K562 (cell line): ENCODE data around the gene ELMO1. TPM values are rescaled to one million over a fixed set of nuclear protein-coding genes. Genes with fewer than 3 reads are reported as not detected.

Source experiments
- ATAC-seq: fragments of 200-7000 bp; cut with Tn5 transposase; 3 replicates; pipeline ENCODE4 v1.9.1; 2020; ENCODE audit warnings: moderate library complexity
- BruUV-seq: library from RNA; stranded (reverse); fragments of 400-500 nt; replicated peaks from 2 replicates; lab custom pipeline; 2021; lab: Mats Ljungman, UMichigan
- CTCF ChIA-PET: fragments of 300-600 bp; formaldehyde crosslinking; extraction: SDS; loops from one replicate; lab custom pipeline; 2021; ENCODE audit warnings: low intra/inter-chr PET ratio; lab: Yijun Ruan, JAX
- POLR2A ChIA-PET: fragments of 300-600, 350-650 bp; sonication (Branson Sonifier 250); formaldehyde crosslinking; extraction: SDS; loops from one replicate; lab custom pipeline; 2021; ENCODE audit warnings: antibody characterized with exemption, inconsistent platforms; lab: Yijun Ruan, JAX
- DNase-seq, 4 experiments: peaks; one replicate each; pipeline versions ENCODE4 v3.0.0 to v3.0.0-alpha.2; 2011 to 2018; ENCODE audit warnings: low spot score in 3 of 4, mixed read lengths in 3 of 4; ENCODE audit errors: extremely low read depth in 1 of 4
- FAIRE-seq: peaks from 2 replicates; lab custom pipeline; 2011; peaks lifted over from hg19 to GRCh38; lab: Jason Lieb, UNC
- H2AFZ ChIP-seq: 2 replicates; pipeline ENCODE4 v1.6.0; 2011; ENCODE audit warnings: low read depth, low read length, control low read depth, inconsistent platforms
- H3K27ac ChIP-seq: fragments of 200-600 bp; 3 replicates; pipeline ENCODE4 v1.8.0; 2011; ENCODE audit warnings: low read depth, mild to moderate bottlenecking, control low read depth, inconsistent platforms, low read length, moderate library complexity, mixed read lengths; ENCODE audit errors: extremely low read depth
- H3K27me3 ChIP-seq, 2 experiments: fragments of 300-600 bp in 1 of 2; 2 replicates in 1 of 2; 3 replicates in 1 of 2; pipeline versions ENCODE4 v1.6.0 to v1.8.0; 2011; ENCODE audit warnings: inconsistent platforms in 2 of 2, low read length in 2 of 2, mild to moderate bottlenecking in 1 of 2, mixed read lengths in 1 of 2, moderate library complexity in 1 of 2; ENCODE audit not compliant: control insufficient read depth in 2 of 2, insufficient read depth in 2 of 2
- H3K36me3 ChIP-seq: fragments of 300-600 bp; 3 replicates; pipeline ENCODE4 v1.8.0; 2011; ENCODE audit warnings: mild to moderate bottlenecking, low read length, inconsistent platforms; ENCODE audit not compliant: control insufficient read depth, insufficient read depth
- H3K4me1 ChIP-seq, 2 experiments: fragments of 200-600 bp in 1 of 2; replicated peaks in 1 of 2; 2 replicates in 1 of 2; 3 replicates in 1 of 2; pipeline versions ENCODE4 v1.5.1 to v1.8.0; 2011; ENCODE audit warnings: inconsistent platforms in 2 of 2, low read length in 2 of 2, mild to moderate bottlenecking in 1 of 2, mixed read lengths in 1 of 2, moderate library complexity in 1 of 2; ENCODE audit not compliant: control insufficient read depth in 2 of 2, insufficient read depth in 2 of 2
- H3K4me2 ChIP-seq: 2 replicates; pipeline ENCODE4 v1.6.1; 2011; ENCODE audit warnings: low read length, control low read depth, inconsistent platforms, mixed read lengths; ENCODE audit not compliant: insufficient read depth
- H3K4me3 ChIP-seq: fragments of 200-600 bp; sonication (generic), shearing (Covaris generic); 2 replicates; pipeline ENCODE4 v1.5.1; 2016; ENCODE audit warnings: control low read depth, inconsistent platforms
- H3K79me2 ChIP-seq: fragments of 200-600 bp; 3 replicates; pipeline ENCODE4 v1.8.0; 2011; ENCODE audit warnings: low read length, inconsistent platforms; ENCODE audit not compliant: control insufficient read depth, insufficient read depth
- H3K9ac ChIP-seq, 2 experiments: 2 replicates each; pipeline versions ENCODE4 v1.6.0 to v1.6.1; 2011; ENCODE audit warnings: low read depth in 2 of 2, low read length in 2 of 2, control low read depth in 1 of 2, inconsistent platforms in 1 of 2, mild to moderate bottlenecking in 1 of 2, mixed read lengths in 1 of 2; ENCODE audit not compliant: insufficient read depth in 1 of 2
- H3K9me1 ChIP-seq: one replicate; pipeline ENCODE4 v1.6.0; 2011; ENCODE audit warnings: inconsistent platforms, mild to moderate bottlenecking, low read length, moderate library complexity; ENCODE audit not compliant: control insufficient read depth, insufficient read depth
- H3K9me3 ChIP-seq: replicated peaks from 2 replicates; pipeline ENCODE4 v1.5.1; 2011; ENCODE audit warnings: low read depth, low read length, inconsistent platforms; ENCODE audit not compliant: control insufficient read depth, insufficient read depth
- H4K20me1 ChIP-seq: replicated peaks from 2 replicates; pipeline ENCODE4 v1.6.1; 2011; ENCODE audit warnings: low read length, inconsistent platforms, mixed read lengths; ENCODE audit not compliant: control insufficient read depth, insufficient read depth
- BHLHE40 ChIP-seq: IDR thresholded peaks from 2 replicates; pipeline ENCODE4 v1.6.1; 2011; ENCODE audit warnings: low read length, improper control_type of control experiment
- CBFA2T2 ChIP-seq: fragments of 450-650 bp; conservative IDR thresholded peaks from 2 replicates; pipeline ENCODE4 v1.6.1; 2017; ENCODE audit warnings: mild to moderate bottlenecking
- CREB1 ChIP-seq, 2 experiments: sonication (generic) in 1 of 2; formaldehyde crosslinking in 1 of 2; IDR thresholded peaks; 2 replicates each; pipeline versions ENCODE4 v1.6.1 to v1.8.0; 2012 to 2022; ENCODE audit warnings: inconsistent platforms in 1 of 2, mild to moderate bottlenecking in 1 of 2, missing genetic modification reagents in 1 of 2, moderate library complexity in 1 of 2
- HCFC1 ChIP-seq: IDR thresholded peaks from 2 replicates; pipeline ENCODE4 v1.6.1; 2012; ENCODE audit warnings: low read depth, low read length, improper control_type of control experiment
- KAT8 ChIP-seq: fragments of 450-650 bp; IDR thresholded peaks from 2 replicates; pipeline ENCODE4 v1.6.1; 2016; ENCODE audit warnings: low read depth, mild to moderate bottlenecking
- POLR2H ChIP-seq: IDR thresholded peaks from 2 replicates; pipeline ENCODE4 v1.6.1; 2016; ENCODE audit warnings: missing genetic modification characterization, low read depth, mild to moderate bottlenecking, control low read depth, missing compliant biosample characterization, moderate library complexity
- PYGO2 ChIP-seq: fragments of 450-650 bp; IDR thresholded peaks from 2 replicates; pipeline ENCODE4 v1.6.1; 2016; ENCODE audit warnings: mild to moderate bottlenecking, missing genetic modification characterization, moderate library complexity, missing compliant biosample characterization
- STAT6 ChIP-seq: sonication (generic); formaldehyde crosslinking; IDR thresholded peaks from 2 replicates; pipeline ENCODE4 v1.8.1; 2023; ENCODE audit warnings: mild to moderate bottlenecking, missing genetic modification reagents
- ZNF280B ChIP-seq: fragments of 250-450 bp; sonication (Bioruptor Pico); IDR thresholded peaks from 2 replicates; pipeline ENCODE4 v1.5.1; 2021; ENCODE audit warnings: mild to moderate bottlenecking
- ZNF766 ChIP-seq: fragments of 200-800 bp; sonication (Bioruptor generic); conservative IDR thresholded peaks from 2 replicates; pipeline ENCODE4 v1.6.1; 2016; ENCODE audit warnings: missing genetic modification characterization, missing compliant biosample characterization
- ZNF785 ChIP-seq: fragments of 250-450 bp; sonication (Bioruptor Pico); IDR thresholded peaks from 2 replicates; pipeline ENCODE4 v1.4.0; 2020; ENCODE audit warnings: mild to moderate bottlenecking
- WGBS: fragments of 100-300 bp; shearing (Covaris generic); methylation state at CpG from one replicate; pipeline ENCODE4 v1.1.6; 2016; ENCODE audit warnings: low coverage, mixed read lengths; ENCODE audit not compliant: insufficient coverage; ENCODE audit errors: missing lambda C conversion rate; 5-methylcytosine and 5-hydroxymethylcytosine counted together
- in situ Hi-C: fragments of 300-500 bp; cut with MboI; formaldehyde crosslinking; loops from 4 replicates; pipeline ENCODE4 v1.15.0; 2018; ENCODE audit warnings: inconsistent platforms, mixed read lengths
- intact Hi-C: fragments of 100-400 bp; cut with micrococcal nuclease; formaldehyde crosslinking; loops from 2 replicates; pipeline ENCODE4 v1.14.2; 2022
- polyA plus RNA-seq, 8 experiments: library from polyadenylated mRNA; depleted of rRNA in 4 of 8; stranded (reverse) in 5 of 8; unstranded in 3 of 8; fragments of >200 nt; fragmentation: Nextera tagmentation in 2 of 8; fragmentation: Illumina TruSeq in 1 of 8; extraction: Ambion mirVana in 2 of 8; extraction: Trizol in 1 of 8; gene quantifications; 2 replicates each; pipeline versions ENCODE4 v1.2.1 to v1.2.3, GENCODE V29; 2011 to 2014; ENCODE audit warnings: inconsistent platforms in 1 of 8, missing spikeins in 1 of 8
- total RNA-seq, 7 experiments: library from RNA; depleted of rRNA in 6 of 7; stranded (reverse); fragments of >200 nt in 6 of 7; fragmentation: Illumina TruSeq in 2 of 7; extraction: Trizol in 2 of 7; gene quantifications; 2 replicates each; pipeline versions ENCODE4 v1.2.1 to v1.2.3, GENCODE V29; 2011 to 2021; ENCODE audit warnings: low replicate concordance in 1 of 7
- TF ChIP-seq, protein P1 (sequence below): fragments of 450-650 bp; conservative IDR thresholded peaks from 2 replicates; pipeline ENCODE4 v1.6.1; 2016; ENCODE audit warnings: missing genetic modification characterization, low read depth, mild to moderate bottlenecking, control low read depth, missing compliant biosample characterization

Gene ELMO1
- total and polyA plus RNA-seq, 9 of the 15 experiments (the other 6 are each of a cell fraction or from before 2014, with no cell fraction given), result 0.36 to 7.2 (median 3.6) TPM

GRCh38 chr7:37180828-37181549, 267.7 kb downstream of the ELMO1 start (continued):
- no peak for TF ChIP-seq ZNF280B
- no peak for TF ChIP-seq ZNF785
- no peak for TF ChIP-seq POLR2H (tag)
- no peak for TF ChIP-seq KAT8
- no peak for TF ChIP-seq ZNF766
- TF ChIP-seq, protein P1, sequence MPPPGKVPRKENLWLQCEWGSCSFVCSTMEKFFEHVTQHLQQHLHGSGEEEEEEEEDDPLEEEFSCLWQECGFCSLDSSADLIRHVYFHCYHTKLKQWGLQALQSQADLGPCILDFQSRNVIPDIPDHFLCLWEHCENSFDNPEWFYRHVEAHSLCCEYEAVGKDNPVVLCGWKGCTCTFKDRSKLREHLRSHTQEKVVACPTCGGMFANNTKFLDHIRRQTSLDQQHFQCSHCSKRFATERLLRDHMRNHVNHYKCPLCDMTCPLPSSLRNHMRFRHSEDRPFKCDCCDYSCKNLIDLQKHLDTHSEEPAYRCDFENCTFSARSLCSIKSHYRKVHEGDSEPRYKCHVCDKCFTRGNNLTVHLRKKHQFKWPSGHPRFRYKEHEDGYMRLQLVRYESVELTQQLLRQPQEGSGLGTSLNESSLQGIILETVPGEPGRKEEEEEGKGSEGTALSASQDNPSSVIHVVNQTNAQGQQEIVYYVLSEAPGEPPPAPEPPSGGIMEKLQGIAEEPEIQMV (tag), result no peak

DNA sequence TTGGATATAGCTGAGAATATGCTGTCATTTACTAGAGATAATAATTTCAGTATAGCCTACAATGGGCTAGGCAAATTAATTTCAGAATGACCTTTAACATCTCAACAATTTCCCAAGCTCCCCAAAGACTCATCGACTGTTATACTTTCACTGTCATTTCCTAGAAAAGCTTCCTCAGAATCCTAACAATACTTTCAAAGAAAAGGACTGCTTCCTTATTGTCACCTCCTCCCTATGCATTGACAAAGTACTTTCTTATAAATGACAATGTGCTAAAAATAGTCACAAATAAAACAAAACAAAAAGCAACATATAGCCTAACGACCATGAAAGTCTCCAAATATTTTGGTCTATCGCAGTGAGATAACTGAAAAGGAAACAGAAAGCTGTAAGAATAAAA, 272.6 kb downstream of the ELMO1 start:
- intact Hi-C loops (no loop called here), in situ Hi-C loops (no loop called here)
- no peak overlapping the region for H3K4me2 ChIP-seq
- no peak overlapping the region for H2AFZ ChIP-seq
- POLR2A ChIA-PET, result interaction anchor here (0.9 kb wide), 1 partner anchor 134 kb away, joined by 3 read pairs; no protein-coding TSS in a partner anchor
- no peak for TF ChIP-seq CBFA2T2
- TF ChIP-seq PYGO2, result no peak
- TF ChIP-seq BHLHE40, result no peak
- TF ChIP-seq HCFC1, result no peak
- TF ChIP-seq CREB1 (IDR thresholded peaks at IDR 0.05), result no peak
- TF ChIP-seq CREB1 (CRISPR knock-in tag; IDR thresholded peaks at IDR 0.05), result no peak
- TF ChIP-seq STAT6 (CRISPR knock-in tag), result no peak
- no peaks in the 10 kb centered on the region for H3K9me1 ChIP-seq
- FAIRE-seq, result no peak
- no peaks in the 10 kb centered on the region for H3K36me3 ChIP-seq
- no peaks in the 10 kb centered on the region for H3K9me3 ChIP-seq
- BruUV-seq, result no TSS peak
- no peak for ATAC-seq
- CTCF ChIA-PET, result no interaction called here
- no peak for DNase-seq
- WGBS, result 6% methylated on average over 3 of the region's 3 CpGs
- H3K79me2 ChIP-seq, result no peaks in the 10 kb centered on the region
- H3K9ac ChIP-seq, result no peak overlapping the region
- H3K4me1 ChIP-seq, result no peaks in the 10 kb centered on the region; a peak in 2 of 5 replicates
- no peak overlapping the region for H3K27ac ChIP-seq
- H3K4me3 ChIP-seq, result no peak overlapping the region
- H3K27me3 ChIP-seq, result no peaks in the 10 kb centered on the region
- H4K20me1 ChIP-seq, result no peaks in the 10 kb centered on the region
